Tibial nerve (tissue), 4 donors: Measurements from ENCODE around the gene SH3YL1. TPM values are rescaled to one million over a fixed set of nuclear protein-coding genes. Genes with fewer than 3 reads are reported as not detected.

Source experiments
- DNase-seq, 2 donors: peaks; one replicate each; pipeline ENCODE4 v3.0.0-alpha.2; 2019; ENCODE audit warnings: low spot score in 2 of 2
- H3K27ac ChIP-seq, 4 donors: fragments of 200-600 bp; sonication (generic) in 3 of 4; one replicate each; pipeline ENCODE4 v1.5.1; 2017 to 2019; ENCODE audit warnings: mild to moderate bottlenecking in 1 of 4
- H3K27me3 ChIP-seq, 2 donors: fragments of 200-600 bp; sonication (generic) in 1 of 2; one replicate each; pipeline versions ENCODE4 v1.5.1 to v1.6.0; 2017 to 2019
- H3K36me3 ChIP-seq, 3 donors: fragments of 200-600 bp; sonication (generic); one replicate each; pipeline ENCODE4 v1.5.1; 2018 to 2019
- H3K4me1 ChIP-seq, 4 donors: fragments of 200-600 bp; sonication (generic) in 3 of 4; one replicate each; pipeline ENCODE4 v1.5.1; 2017 to 2019
- H3K4me3 ChIP-seq, 4 donors: fragments of 200-600 bp; sonication (generic) in 3 of 4; one replicate each; pipeline ENCODE4 v1.5.1; 2017 to 2019; ENCODE audit warnings: mild to moderate bottlenecking in 1 of 4, moderate library complexity in 1 of 4
- H3K9me3 ChIP-seq, 4 donors: fragments of 200-600 bp; sonication (generic) in 3 of 4; one replicate each; pipeline ENCODE4 v1.5.1; 2017 to 2019
- CTCF ChIP-seq, 5 experiments: fragments of 200-600 bp in 3 of 5; fragments of 450-650 bp in 2 of 5; sonication (generic) in 3 of 5; IDR thresholded peaks; one replicate each; pipeline ENCODE4 v1.5.1; 2016 to 2019; ENCODE audit warnings: antibody characterized with exemption in 5 of 5, mild to moderate bottlenecking in 3 of 5, moderate library complexity in 2 of 5
- EP300 ChIP-seq, 2 donors: sonication (generic); formaldehyde crosslinking; IDR thresholded peaks; one replicate each; pipeline ENCODE4 v1.6.1; 2017; ENCODE audit warnings: antibody characterized with exemption in 2 of 2, mild to moderate bottlenecking in 1 of 2
- POLR2A ChIP-seq, 2 donors: fragments of 450-650 bp; IDR thresholded peaks; one replicate each; pipeline ENCODE4 v1.6.1; 2017; ENCODE audit warnings: antibody characterized with exemption in 2 of 2, mild to moderate bottlenecking in 2 of 2, moderate library complexity in 2 of 2
- WGBS, 2 donors: methylation state at CpG; one replicate each; pipeline ENCODE4 v1.1.5; 2018; 5-methylcytosine and 5-hydroxymethylcytosine counted together
- total RNA-seq, 4 donors: library from RNA; depleted of rRNA; stranded (reverse); fragments of >200 nt; gene quantifications; one replicate each; pipeline ENCODE4 v1.1.0, GENCODE V29; 2016

SH3YL1 gene
- total RNA-seq, 4 donors from 2014 or later: 22.2 to 36.0 (median 30.0) TPM

GRCh38 chr2:281381-281780 lies 17.5 kb upstream of the SH3YL1 start:
- no peak for DNase-seq

GRCh38 chr2:280650-281110 lies 16.8 kb upstream of the SH3YL1 start:
- peaks cover 0 to 14% (median 0%) of the 10 kb centered on the region in 4 donors for H3K4me1 ChIP-seq
- peaks cover 0 to 66% (median 0%) of the 10 kb centered on the region in 3 donors for H3K36me3 ChIP-seq
- no peaks in the 10 kb centered on the region for H3K9me3 ChIP-seq
- no peaks in the 10 kb centered on the region for H3K27me3 ChIP-seq
- H3K27ac ChIP-seq: no peak overlapping the region
- no peak for TF ChIP-seq POLR2A (IDR thresholded peaks at IDR 0.05)
- no peak for TF ChIP-seq CTCF (IDR thresholded peaks at IDR 0.05)
- TF ChIP-seq EP300 (IDR thresholded peaks at IDR 0.05): no peak
- WGBS, 2 donors: 68 to 71% methylated on average over 7 of the region's 7 CpGs
- no peak for DNase-seq
- H3K4me3 ChIP-seq: no peak overlapping the region

More at GRCh38 chr2:281381-281780, 17.5 kb upstream of the SH3YL1 start:
- H3K27me3 ChIP-seq: peaks cover 0 to 5% of the 10 kb centered on the region in 2 donors
- H3K9me3 ChIP-seq: no peaks in the 10 kb centered on the region
- no peak for TF ChIP-seq EP300 (IDR thresholded peaks at IDR 0.05)
- TF ChIP-seq POLR2A (IDR thresholded peaks at IDR 0.05): no peak
- TF ChIP-seq CTCF (IDR thresholded peaks at IDR 0.05): no peak
- no peak overlapping the region for H3K4me3 ChIP-seq
- no peak overlapping the region for H3K27ac ChIP-seq
- peaks cover 0 to 18% (median 0%) of the 10 kb centered on the region in 4 donors for H3K4me1 ChIP-seq
- peaks cover 0 to 59% (median 0%) of the 10 kb centered on the region in 3 donors for H3K36me3 ChIP-seq
- WGBS, 2 donors: 89 to 95% methylated on average over 9 of the region's 9 CpGs

GRCh38 chr2:279956-280649 lies 16.3 kb upstream of the SH3YL1 start:
- Histone ChIP-seq H3K27me3 (no peaks in the 10 kb centered on the region), H3K27ac (no peak overlapping the region), H3K9me3 (no peaks in the 10 kb centered on the region), H3K4me3 (no peak overlapping the region), H3K36me3 (peaks cover 0 to 72% (median 0%) of the 10 kb centered on the region in 3 donors), H3K4me1 (peaks cover 0 to 8% (median 0%) of the 10 kb centered on the region in 4 donors)
- DNase-seq: no peak
- TF ChIP-seq CTCF (IDR thresholded peaks at IDR 0.05): no peak
- no peak for TF ChIP-seq POLR2A (IDR thresholded peaks at IDR 0.05)
- no peak for TF ChIP-seq EP300 (IDR thresholded peaks at IDR 0.05)
- WGBS, 2 donors: 93 to 94% methylated on average over 4 of the region's 4 CpGs

GRCh38 chr2:279366-279765 lies 15.5 kb upstream of the SH3YL1 start:
- Histone ChIP-seq H3K4me3 (no peak overlapping the region), H3K4me1 (peaks cover 0 to 1% (median 0%) of the 10 kb centered on the region in 4 donors), H3K27me3 (no peaks in the 10 kb centered on the region), H3K36me3 (peaks cover 0 to 74% (median 0%) of the 10 kb centered on the region in 3 donors), H3K9me3 (no peaks in the 10 kb centered on the region), H3K27ac (no peak overlapping the region)
- no peak for DNase-seq
- WGBS, 2 donors: 76 to 80% methylated on average over 4 of the region's 4 CpGs
- TF ChIP-seq POLR2A (IDR thresholded peaks at IDR 0.05) (no peak), EP300 (IDR thresholded peaks at IDR 0.05) (no peak), CTCF (IDR thresholded peaks at IDR 0.05) (no peak)

- DNase-seq: no peak
- no peak for TF ChIP-seq EP300 (IDR thresholded peaks at IDR 0.05)
- TF ChIP-seq POLR2A (IDR thresholded peaks at IDR 0.05): no peak
- TF ChIP-seq CTCF (IDR thresholded peaks at IDR 0.05): no peak
- H3K4me1 ChIP-seq: no peaks in the 10 kb centered on the region
- no peak overlapping the region for H3K4me3 ChIP-seq
- 87 to 93% methylated on average over 4 of the region's 4 CpGs for WGBS, 2 donors
- no peak overlapping the region for H3K27ac ChIP-seq
- no peaks in the 10 kb centered on the region for H3K9me3 ChIP-seq
- no peaks in the 10 kb centered on the region for H3K27me3 ChIP-seq
- peaks cover 0 to 76% (median 0%) of the 10 kb centered on the region in 3 donors for H3K36me3 ChIP-seq
These were observed 15.1 kb upstream of the SH3YL1 start for GRCh38 chr2:278927-279320.
